ENCODE results near the gene RPS24.

DNA sequence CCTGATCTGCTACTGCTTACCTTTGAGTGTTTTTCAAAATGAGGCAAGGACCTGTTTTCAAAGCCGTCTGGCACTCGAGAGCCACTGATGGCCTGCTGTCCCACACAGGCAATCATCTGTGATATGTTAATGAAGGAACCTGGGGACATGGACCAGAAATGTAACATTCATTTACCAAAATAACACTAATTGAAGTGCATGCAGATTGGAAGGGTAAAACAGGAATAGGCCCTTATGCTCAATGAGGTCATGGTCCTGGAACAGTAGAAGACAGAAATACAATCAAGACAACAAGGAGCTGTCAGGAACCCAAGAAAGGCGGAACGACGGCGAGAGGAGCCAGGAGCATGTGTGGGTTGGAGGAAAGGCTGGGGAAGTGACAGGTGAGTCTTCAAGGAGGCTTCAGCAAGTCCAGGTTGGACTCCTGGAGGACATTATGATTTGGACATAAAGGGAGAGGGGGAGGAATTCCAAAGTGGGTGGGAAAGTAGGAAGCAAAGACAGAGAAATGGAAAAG, 32.6 kb upstream of the RPS24 start:
- TF ChIP-seq POLR2A (IDR thresholded peaks at IDR 0.05): no peak
- no peak for TF ChIP-seq CTCF (IDR thresholded peaks at IDR 0.05)

Measured in thyroid gland (tissue), 4 donors.